Measurements from ENCODE around the gene DNAJC18.

DNA sequence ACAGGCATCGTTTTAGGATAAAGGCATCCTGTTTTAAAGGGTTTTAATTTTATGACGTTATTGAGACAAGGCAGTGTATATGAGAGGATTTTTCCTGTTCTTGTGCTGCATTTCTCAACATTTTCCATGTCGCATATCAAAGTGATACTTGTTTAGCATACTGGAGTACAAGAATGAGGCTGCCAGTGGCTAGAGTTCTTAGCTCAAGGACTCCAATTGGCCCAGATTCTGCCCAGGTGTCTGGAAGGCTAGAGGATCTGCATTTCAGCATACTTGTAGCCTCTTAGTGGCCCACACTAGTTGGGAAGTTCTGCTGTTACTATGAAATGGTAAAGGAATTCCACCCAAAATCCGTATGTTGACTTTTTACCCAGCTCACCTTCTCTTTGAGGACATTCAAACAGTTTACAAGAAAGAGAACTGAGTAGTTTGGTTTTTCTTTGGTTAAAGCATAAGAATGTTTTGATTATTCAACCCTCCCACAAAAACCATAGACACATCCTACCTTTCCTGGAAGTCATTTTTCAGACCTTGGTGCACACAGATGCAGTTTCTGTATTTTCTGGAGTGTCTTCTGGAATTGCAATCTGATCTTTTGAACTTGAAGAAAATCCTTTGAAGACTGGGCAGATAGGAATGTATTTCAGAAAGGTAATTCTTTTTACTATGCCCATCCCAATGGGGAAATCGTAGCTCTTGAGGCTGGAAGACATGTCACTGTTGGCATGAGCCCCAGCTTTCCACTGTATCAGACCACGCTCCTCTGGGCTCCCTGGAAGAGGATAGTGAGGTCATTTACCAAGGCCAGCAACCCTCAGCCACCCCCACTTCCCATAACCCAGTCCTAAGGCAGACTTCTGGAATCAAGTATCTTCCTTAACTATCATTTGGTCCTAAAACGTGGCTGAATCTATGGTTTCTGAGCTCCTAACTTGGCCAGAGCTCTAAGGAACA is 67.6 kb downstream of the DNAJC18 start:
- TF ChIP-seq, protein P1, sequence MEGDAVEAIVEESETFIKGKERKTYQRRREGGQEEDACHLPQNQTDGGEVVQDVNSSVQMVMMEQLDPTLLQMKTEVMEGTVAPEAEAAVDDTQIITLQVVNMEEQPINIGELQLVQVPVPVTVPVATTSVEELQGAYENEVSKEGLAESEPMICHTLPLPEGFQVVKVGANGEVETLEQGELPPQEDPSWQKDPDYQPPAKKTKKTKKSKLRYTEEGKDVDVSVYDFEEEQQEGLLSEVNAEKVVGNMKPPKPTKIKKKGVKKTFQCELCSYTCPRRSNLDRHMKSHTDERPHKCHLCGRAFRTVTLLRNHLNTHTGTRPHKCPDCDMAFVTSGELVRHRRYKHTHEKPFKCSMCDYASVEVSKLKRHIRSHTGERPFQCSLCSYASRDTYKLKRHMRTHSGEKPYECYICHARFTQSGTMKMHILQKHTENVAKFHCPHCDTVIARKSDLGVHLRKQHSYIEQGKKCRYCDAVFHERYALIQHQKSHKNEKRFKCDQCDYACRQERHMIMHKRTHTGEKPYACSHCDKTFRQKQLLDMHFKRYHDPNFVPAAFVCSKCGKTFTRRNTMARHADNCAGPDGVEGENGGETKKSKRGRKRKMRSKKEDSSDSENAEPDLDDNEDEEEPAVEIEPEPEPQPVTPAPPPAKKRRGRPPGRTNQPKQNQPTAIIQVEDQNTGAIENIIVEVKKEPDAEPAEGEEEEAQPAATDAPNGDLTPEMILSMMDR (IDR thresholded peaks at IDR 0.05), result no peak
- no peak for TF ChIP-seq POLR2A (IDR thresholded peaks at IDR 0.05)
